ENCODE data around the gene PDE1C.

DNA sequence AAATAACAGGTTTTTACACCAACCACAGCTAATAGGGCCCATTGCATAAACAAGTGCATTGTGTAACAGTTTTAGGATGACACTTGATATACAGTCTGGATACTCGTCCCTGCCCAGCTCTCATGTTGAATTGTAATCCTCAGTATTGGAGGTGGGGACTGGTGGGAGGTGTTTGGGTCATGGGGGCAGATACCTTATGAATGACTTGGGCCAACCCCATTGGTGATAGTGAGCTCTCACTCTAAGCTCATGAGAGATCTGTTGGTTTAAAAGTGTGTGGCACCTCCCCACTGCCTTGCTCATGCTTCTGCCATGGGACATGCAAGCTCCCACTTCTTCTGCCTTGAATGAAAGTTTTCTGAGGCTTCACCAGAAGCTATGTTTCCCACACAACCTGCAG is 136.7 kb downstream of the PDE1C start:
- TF ChIP-seq, protein P1, sequence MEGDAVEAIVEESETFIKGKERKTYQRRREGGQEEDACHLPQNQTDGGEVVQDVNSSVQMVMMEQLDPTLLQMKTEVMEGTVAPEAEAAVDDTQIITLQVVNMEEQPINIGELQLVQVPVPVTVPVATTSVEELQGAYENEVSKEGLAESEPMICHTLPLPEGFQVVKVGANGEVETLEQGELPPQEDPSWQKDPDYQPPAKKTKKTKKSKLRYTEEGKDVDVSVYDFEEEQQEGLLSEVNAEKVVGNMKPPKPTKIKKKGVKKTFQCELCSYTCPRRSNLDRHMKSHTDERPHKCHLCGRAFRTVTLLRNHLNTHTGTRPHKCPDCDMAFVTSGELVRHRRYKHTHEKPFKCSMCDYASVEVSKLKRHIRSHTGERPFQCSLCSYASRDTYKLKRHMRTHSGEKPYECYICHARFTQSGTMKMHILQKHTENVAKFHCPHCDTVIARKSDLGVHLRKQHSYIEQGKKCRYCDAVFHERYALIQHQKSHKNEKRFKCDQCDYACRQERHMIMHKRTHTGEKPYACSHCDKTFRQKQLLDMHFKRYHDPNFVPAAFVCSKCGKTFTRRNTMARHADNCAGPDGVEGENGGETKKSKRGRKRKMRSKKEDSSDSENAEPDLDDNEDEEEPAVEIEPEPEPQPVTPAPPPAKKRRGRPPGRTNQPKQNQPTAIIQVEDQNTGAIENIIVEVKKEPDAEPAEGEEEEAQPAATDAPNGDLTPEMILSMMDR (conservative IDR thresholded peaks at IDR 0.05; ENCODE audit: low read length), result no peak
- no peak for TF ChIP-seq EZH2phosphoT487 (IDR thresholded peaks at IDR 0.05; ENCODE audit: borderline replicate concordance, low read depth, low read length)
